ENCODE data around the gene C12orf42.
"Not testable (repeated sequence)": the region's sequence is repeated elsewhere in the genome, so short reads cannot be mapped to it uniquely, and the experiment has no call there.

C12orf42 gene

DNA sequence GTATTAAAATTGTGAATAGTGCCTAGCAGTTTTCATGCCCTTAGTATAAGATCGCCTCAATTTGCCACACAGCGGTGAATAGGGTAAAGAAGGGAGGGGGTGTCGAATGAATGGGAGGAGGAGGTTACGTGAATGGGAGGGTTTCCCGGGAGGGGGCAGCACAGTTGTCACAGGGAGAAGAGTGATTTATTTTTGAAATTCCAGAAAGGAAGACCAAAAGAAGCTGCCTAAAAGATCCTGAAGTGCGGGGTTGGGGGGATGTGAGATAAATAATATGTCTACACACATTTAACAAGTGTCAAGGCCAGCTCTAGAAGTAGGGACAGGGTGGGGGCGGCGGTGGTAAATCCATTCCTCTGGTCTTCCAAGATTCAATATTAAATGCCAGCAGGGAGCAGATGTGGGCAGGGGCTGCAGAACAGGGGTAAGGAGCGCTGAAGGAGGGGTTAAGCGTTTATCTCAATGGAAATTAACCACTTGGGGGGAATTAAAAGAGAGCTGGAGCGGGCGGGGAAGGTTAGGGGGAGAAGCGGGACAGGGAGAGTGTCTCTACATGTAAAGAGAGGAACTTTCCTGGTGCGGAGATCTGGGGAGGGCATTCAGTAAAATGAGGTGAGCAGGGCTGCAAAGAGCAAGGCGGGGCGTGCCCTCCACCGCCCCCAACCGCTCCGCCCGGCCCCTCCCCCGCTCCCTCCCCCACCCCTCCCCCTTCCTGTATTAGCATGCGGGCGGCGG, 867 bp downstream of the C12orf42 start:
- DNase-seq (ENCODE audit: low read depth), result no peak

DNA sequence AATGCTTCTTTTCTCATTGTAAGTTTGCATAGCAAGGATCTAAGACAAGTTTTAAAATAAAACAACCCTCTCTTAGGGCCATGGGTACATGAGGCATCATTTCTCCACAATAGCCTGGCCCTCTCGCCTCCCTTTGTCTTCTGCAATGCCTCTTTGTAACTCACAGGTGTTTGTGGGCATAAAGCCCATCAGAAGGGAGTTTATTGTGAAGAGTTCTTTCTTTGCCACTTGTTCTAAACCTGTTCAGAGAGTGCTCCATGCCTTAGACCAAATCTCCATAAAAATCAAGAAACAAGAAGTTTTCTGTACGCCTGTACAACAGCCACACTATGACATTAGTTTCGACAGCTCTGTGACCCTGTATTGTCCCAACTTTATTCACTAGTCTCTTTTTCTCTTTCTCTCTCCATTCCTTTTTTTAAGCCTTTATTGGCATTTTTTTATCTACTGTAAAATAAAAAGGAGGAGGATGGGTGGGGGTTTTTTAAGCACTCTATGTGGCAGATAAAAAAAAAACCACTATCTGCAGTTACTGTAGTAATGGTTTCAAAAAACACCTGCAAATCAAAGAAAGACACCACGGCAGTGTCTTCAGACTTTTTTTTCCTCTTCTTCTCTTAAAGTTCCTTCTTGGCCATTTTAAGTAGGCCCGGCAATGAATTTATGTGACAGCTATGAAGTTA, 1.6 kb downstream of the C12orf42 start:
- no peak for DNase-seq (ENCODE audit: low read depth)

DNA sequence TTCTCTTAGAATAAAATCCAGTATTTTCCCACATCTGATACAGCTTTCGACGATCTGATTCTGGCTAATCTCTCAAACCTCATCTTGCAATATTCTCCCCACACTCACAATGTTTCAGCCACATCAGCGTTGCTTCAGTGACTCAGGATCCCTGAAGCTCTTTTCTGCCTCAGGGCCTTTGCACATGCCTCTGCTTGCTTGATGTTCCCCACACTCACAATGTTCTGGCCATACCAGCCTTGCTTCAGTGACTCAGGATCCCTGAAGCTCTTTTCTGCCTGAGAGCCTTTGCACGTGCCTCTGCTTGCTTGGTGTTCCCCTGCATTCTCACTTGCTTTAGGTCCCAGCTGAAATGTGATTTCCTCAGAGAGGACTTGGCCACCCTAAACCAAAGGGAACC, 2.6 kb downstream of the C12orf42 start:
- DNase-seq (ENCODE audit: low read depth), result no peak

DNA sequence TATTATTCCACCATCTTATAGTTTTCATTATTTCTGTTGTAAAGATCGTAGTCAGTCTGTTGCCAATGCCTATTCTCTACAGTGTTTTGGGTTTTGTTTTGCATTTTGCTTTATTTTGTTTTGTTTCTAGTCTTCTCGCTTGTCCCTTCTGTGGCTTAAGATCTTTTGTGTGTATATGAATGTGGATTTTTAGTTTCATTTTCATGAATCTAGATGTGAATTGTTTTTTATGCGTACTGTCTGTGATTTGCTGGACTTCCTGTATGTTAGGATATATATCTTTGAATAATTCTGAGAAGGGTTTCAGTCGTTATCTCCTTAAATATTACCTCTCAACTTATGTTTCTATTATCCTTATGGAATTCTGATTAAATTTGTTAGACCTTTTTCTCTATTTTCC, 13.4 kb downstream of the C12orf42 start:
- DNase-seq (ENCODE audit: low read depth), result no peak

DNA sequence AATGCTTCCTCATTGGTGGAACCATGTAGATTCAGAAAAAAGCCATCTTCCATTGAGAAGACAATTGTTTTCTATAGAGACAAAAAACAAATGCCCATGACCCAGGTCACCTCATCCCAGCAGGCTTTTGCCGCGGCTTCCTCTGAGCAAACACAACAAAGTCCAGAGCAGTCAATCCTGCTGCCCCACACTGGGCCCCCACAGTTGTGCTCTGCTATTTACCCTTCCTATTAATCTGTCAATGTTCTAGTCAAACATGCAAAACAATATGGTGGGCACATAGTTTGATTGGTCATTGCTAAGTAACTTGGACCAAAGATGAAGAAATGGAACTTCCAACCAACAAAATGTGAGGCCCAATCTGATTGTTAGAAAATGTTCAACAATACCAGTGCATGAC, 20.7 kb downstream of the C12orf42 start:
- no peak for DNase-seq (ENCODE audit: low read depth)

DNA sequence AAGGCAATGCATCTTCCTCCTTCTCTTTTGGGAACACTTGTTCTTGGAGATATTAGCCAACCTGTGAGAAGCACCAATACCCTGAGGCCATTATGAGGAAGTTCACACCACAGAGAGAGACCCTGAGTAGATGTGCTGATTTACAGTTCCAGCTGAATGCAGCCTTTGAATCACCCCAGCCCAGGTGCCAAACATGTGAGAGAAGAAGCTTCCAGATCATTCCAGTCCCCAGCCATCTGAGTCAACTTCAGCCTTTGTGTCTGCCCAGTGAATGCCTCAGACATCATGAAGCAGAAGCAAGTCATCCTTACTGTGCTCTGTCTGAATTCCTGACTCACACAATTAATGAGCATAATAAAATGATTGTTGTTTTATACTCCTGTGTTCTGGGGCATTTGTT, 25.1 kb downstream of the C12orf42 start:
- DNase-seq (ENCODE audit: low read depth), result no peak

DNA sequence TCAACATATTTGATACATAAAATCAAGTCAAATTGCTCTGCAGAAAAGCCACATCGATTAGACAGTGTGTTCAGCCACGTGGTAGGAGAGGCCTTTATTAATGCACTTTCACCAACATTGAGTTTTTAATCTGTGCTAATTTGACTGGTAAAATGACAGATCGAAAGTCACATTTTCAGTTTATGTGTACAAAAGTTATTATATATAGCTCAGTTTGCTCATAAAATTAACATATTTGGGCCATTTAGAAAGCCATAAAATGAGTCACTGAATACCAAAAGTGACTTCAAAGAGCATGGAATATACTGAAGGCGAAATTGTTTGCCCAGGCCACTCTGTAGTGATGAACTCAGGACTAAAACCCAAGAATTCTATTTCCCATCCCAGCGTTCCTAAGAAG, 26.0 kb downstream of the C12orf42 start:
- DNase-seq (ENCODE audit: low read depth), result no peak

DNA sequence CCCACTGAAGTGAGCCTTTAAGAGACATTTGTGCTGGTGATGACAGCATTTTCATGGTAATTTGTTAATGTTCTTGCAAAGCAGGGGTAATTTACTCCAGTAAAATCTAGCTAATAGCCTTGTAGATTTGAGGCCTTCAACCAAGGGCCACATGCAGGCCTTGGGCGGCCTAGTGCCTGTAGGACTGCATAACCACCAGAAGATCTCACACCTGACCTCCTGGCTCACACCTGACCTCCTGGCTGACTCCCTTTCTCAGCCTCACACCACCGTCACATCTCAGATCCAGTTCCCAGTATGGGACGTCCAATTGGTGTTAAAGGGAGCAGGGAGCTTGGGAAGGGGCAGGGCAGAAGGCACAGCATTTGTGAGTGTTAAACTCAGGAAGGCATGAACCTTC, 26.9 kb downstream of the C12orf42 start:
- no peak for DNase-seq (ENCODE audit: low read depth)

DNA sequence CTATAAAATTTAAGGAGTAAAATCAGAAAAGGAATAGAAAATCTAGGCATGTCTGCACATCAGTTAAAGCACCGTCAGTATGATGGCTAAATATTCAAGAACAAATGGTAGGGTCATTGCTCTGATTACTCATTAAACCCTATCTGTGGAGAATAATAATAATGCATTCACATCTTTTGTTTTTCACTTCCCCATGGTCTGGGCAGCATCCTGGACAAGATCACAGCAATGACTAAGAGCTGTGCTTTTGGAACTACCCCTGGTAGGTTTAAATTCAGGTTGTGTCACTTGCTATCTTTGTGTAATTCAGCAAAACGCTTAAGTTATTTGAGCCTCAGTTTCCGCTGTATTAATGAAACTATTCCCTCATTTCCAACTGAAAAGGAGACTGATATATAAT, 33.1 kb downstream of the C12orf42 start:
- DNase-seq (ENCODE audit: low read depth), result no peak

DNA sequence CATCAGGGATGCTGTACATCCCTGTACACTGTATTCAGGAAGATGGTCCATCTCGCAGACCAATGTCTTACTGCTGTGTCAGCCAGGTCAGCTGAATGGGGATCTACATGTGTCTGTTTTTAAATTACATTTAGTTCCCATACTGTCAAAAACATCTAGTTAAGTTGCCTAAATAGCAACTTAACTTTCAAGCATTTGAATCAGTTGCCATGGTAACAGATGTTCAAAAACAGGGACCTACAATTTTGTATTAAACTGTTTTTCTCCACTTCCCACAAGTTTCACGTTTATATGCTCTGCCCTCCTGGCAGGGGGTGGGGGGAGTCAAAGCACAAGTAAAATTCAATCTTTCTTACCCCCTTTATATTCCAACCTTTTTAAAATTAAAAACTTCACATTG, 38.3 kb downstream of the C12orf42 start:
- no peak for DNase-seq (ENCODE audit: low read depth)

DNA sequence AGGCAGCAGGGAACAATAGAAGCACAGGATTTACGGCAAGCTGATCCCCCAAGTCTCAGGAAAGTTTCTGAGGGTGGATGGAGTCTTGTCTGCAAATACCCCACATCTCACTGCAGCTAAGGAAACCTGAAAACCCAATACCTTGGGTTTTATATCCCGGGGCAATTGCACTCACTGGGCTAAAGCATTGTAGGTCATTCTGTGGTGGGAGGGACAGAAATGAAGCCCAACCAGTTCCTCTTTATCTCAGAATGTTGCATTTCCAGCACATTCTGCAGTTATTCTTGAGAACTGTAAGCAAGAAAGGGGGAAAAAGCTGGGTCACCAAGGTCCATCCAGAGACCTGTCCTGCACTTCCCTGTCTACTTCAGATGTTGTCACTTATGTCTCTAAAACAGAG, 39.8 kb downstream of the C12orf42 start:
- DNase-seq (ENCODE audit: low read depth), result no peak

DNA sequence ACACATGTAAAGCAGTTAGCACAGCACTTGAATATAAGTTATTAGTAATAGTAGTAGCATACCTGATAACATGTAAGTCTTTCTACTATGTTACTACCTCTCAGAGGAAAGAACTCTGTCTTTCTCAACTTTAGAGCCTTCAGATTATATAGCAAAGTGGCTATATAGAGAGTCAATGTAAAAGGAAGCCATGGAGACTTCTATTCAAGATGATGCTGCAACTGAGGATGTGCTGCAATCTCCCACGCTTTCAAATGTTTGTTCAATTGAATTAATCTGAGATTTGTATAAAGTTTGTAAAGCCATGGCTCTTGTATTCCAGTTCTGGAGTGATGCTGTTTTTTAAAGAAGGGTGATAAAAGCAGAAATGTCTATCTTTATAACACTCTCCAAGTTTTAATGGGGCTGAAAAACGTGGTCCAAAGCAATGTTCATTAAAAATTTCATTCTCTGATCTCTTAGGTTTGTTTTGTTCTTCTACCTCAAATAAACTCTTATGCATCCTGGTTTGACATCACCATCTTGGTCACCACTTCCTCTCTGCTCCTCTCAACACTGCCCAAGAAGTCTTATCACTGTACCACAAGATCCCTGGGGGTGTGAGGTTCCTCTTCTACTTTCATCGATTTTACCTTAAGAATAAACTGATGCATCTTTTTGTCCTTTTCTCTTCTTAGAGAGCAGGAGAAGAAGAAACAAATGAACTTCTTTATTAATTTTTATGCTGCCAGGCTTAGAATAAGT, 40.6 kb downstream of the C12orf42 start:
- DNase-seq (ENCODE audit: low read depth), result no peak

DNA sequence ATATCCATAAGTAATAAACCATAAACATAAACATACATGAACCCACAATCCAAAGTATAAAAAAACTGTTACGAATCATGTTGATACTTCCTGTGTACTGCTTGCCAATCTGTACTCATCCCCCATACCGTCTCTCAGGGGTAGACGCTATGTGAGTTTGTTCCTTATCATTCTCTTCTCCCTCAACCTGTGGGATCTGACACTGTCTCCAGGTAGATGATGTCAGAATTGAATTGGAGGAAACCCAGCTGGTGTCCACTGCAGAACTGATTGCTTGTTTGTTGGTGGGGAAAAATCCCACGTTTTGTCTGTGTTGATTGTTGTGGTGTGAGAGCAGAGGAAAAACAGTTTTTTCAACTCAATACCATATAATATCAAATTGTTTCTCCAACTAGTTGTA, 50.8 kb downstream of the C12orf42 start:
- DNase-seq (ENCODE audit: low read depth), result no peak

DNA sequence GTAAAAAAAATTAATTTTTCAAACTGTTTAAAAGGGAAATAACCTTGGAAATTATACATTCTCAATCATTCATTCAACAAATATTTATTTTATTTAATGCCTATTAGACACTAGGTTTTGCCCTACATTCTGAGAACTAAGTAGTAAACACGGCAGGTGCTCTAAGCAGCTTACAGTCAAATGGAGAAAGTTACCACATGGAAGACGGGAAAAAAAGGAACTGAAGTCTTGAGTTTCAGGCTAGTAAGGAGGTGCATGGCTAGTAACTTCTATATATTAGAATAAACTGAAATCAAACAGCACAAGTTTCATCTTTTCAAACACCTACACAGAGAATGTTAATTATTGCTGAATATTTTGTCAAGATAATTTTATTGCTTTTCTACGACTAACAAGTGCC, 52.9 kb downstream of the C12orf42 start:
- DNase-seq (ENCODE audit: low read depth), result no peak

DNA sequence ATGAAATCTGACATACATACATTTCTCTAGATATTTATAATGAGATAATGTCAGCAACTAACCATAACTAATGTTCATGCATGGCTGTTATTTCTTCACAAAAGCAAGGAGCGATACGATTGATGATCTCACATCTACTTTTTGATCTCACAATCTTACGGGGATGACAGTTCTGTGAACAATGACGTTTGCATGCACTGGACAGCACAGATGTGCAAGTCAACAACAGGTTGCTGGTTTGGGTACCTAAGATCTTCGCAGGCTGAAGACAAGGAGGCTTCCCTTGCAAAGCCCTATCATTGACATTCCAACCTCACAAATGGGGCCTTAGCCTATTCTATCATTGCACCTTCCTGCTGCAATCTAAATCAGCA, 53.6 kb downstream of the C12orf42 start:
- DNase-seq (ENCODE audit: low read depth), result no peak

DNA sequence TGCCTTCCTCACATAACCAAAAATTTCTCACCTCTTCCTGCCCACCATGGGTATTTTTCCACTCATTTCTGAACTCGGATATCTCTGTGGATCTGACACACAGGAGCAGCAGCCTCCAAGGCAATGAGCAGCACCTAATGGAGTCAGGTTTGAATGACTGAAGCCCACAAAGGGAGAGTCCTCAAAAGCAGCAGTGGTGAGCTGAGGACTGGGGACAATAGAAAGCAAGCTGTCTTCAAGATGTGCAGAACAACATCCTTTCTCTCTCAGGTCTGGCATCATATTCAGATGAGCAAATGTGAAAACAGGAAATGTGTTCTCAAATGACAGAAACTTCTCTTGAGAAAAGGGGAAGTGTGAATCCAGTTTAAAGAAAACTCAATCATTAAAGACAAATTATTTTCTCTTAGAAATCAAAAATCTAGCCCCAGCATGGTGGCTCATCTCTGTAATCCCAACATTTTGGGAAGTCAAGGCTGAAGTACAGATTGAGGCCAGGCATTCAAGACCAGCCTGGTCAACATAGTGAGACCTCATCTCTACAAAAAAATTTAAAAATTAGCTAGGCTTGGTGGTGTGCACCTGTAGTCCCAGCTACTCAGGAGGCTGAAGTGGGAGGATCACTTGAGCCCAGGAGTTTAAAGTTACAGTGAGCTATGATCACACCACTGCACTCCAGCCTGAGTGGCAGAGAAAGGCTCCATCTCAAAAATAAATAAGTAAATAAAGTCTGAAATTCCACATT, 54.2 kb downstream of the C12orf42 start:
- DNase-seq (ENCODE audit: low read depth), result no peak

DNA sequence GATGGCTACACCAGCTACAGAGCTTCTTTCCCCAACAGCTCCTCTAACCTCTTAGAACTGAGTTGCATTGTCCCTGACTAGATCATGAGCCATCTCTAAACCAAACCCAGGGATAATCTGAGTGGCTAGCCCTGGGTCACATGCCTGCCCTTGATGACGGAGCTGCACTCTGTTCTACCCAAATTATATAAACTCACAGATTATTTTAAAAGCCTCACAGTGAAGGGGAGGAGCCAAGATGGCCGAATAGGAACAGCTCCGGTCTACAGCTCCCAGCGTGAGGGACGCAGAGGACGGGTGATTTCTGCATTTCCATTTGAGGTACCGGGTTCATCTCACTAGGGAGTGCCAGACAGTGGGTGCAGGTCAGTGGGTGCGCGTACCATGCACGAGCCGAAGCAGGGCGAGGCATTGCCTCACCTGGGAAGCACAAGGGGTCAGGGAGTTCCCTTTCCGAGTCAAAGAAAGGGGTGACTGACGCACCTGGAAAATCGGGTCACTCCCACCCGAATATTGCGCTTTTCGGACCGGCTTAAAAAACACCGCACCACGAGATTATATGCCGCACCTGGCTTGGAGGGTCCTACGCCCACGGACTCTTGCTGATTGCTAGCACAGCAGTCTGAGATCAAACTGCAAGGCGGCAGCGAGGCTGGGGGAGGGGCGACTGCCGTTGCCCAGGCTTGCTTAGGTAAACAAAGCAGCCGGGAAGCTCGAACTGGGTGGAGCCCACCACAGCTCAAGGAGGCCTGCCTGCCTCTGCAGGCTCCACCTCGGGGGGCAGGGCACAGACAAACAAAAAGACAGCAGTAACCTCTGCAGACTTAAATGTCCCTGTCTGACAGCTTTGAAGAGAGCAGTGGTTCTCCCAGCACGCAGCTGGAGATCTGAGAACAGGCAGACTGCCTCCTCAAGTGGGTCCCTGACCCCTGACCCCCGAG, 61.3 kb downstream of the C12orf42 start:
- not testable (repeated sequence) for DNase-seq (ENCODE audit: low read depth)

DNA sequence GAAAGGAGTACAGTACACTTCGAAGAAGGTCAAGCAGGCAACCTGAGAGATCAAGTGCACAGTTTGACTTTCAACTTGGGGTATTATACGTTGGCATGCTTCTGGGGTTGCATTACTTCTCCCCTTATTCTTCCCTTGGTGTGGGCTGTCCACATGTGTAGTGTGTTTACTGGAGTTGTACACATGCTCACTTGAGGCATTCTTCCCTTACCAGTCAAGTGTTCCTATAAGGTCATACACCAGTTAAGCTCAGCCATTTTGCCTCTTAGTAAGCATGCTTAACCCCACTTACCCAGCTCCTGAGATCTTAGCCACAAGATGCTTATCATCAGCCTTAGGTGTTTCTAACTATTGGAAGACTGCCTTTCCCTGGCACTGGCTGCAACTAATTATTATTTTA, 63.8 kb downstream of the C12orf42 start:
- DNase-seq (ENCODE audit: low read depth), result no peak

DNA sequence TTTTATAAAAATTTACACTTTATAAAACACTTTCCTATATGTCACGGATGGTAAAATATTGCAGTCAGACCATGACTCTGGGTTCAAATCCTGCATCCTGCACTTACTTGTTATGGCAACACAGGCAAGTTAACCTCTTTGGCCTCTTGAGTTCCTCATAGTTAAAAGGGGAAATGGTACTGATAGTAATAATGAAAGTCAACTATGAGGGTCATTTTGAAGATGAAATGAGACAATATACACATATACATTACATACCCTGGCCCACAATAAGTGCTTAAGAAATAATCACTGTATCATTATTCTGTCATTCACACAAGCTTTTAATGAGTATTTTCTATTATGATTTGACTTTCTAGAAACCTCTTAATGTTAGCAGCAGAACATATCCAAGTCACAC, 64.4 kb downstream of the C12orf42 start:
- DNase-seq (ENCODE audit: low read depth), result no peak

DNA sequence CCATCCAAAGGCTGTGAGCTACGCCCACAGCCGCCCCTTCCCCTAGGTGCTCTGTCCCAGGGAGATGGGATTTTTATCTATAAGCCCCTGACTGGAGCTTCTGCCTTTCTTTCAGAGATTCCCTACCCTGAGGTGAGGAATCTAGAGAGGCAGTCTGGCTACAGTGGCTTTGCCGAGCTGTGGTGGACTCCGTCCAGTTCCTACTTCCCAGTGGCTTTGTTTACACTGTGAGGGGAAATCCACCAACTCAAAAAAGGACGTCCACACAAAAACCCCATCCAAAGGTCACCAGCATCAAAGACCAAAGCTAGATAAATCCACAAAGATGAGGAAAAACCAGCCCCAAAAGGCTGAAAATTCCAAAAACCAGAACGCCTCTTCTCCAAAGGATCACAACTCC, 70.1 kb downstream of the C12orf42 start:
- not testable (repeated sequence) for DNase-seq (ENCODE audit: low read depth)

DNA sequence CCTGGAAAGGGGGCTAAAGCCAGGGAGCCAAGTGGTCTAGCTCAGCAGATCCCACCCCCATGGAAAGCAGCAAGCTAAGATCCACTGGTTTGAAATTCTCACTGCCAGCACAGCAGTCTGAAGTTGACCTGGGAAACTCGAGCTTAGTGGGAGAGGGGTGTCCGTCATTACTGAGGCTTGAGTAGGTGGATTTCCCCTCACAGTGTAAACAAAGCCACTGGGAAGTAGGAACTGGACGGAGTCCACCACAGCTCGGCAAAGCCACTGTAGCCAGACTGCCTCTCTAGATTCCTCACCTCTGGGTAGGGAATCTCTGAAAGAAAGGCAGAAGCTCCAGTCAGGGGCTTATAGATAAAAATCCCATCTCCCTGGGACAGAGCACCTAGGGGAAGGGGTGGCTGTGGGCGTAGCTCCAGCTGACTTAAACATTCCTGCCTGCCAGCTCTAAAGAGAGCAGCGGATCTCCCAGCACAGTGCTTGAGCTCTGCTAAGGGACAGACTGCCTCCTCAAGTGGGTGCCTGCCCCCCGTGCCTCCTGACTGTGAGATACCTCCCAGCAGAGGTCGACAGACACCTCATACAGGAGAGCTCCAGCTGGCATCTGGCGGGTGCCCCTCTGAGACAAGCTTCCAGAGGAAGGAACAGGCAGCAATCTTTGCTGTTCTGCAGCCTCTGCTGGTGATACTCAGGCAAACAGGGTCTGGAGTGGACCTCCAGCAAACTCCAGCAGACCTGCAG, 70.8 kb downstream of the C12orf42 start:
- DNase-seq (ENCODE audit: low read depth), result not testable (repeated sequence)
